HEK293 (cell line): ENCODE data around the gene FXYD1.

Experiments used
- AEBP2 ChIP-seq: fragments of 450-650 bp; formaldehyde crosslinking; IDR thresholded peaks from 2 replicates; pipeline ENCODE4 v1.5.1; 2016; ENCODE audit warnings: missing biosample characterization, missing genetic modification characterization, borderline replicate concordance
- ATF2 ChIP-seq: fragments of 450-650 bp; formaldehyde crosslinking; IDR thresholded peaks from 2 replicates; pipeline ENCODE4 v1.5.1; 2016; ENCODE audit warnings: missing biosample characterization, missing genetic modification characterization, low read depth
- GLI2 ChIP-seq: fragments of 450-650 bp; formaldehyde crosslinking; IDR thresholded peaks from 2 replicates; pipeline ENCODE4; 2017; ENCODE audit warnings: missing biosample characterization, missing genetic modification characterization, low read depth, borderline replicate concordance
- IKZF3 ChIP-seq: fragments of 450-650 bp; IDR thresholded peaks from 2 replicates; pipeline ENCODE4 v1.5.0; 2018; ENCODE audit warnings: missing biosample characterization, mild to moderate bottlenecking, missing genetic modification characterization, moderate library complexity
- OSR2 ChIP-seq: fragments of 450-650 bp; formaldehyde crosslinking; IDR thresholded peaks from 2 replicates; pipeline ENCODE4 v1.5.1; 2016; ENCODE audit warnings: missing biosample characterization, missing genetic modification characterization
- PBX3 ChIP-seq: sonication (generic); formaldehyde crosslinking; IDR thresholded peaks from 2 replicates; pipeline ENCODE4 v1.8.1; 2022; ENCODE audit warnings: mild to moderate bottlenecking, moderate library complexity, missing genetic modification reagents
- SALL2 ChIP-seq: fragments of 450-650 bp; formaldehyde crosslinking; IDR thresholded peaks from 2 replicates; pipeline ENCODE4 v1.5.0; 2017; ENCODE audit warnings: missing biosample characterization, mild to moderate bottlenecking, missing genetic modification characterization, borderline replicate concordance
- TCF7L2 ChIP-seq: IDR thresholded peaks from 2 replicates; pipeline ENCODE4 v1.6.1; 2011; ENCODE audit warnings: low read depth, mild to moderate bottlenecking, inconsistent platforms, low read length, moderate library complexity, borderline replicate concordance
- ZFP3 ChIP-seq: fragments of 450-650 bp; formaldehyde crosslinking; IDR thresholded peaks from 2 replicates; pipeline ENCODE4 v1.5.1; 2016; ENCODE audit warnings: low read depth, missing biosample characterization, missing genetic modification characterization
- ZFP37 ChIP-seq: fragments of 450-650 bp; formaldehyde crosslinking; IDR thresholded peaks from 2 replicates; pipeline ENCODE4 v1.5.1; 2016; ENCODE audit warnings: missing biosample characterization, missing genetic modification characterization
- ZNF133 ChIP-seq: fragments of 450-650 bp; formaldehyde crosslinking; IDR thresholded peaks from 2 replicates; pipeline ENCODE4 v1.5.1; 2016; ENCODE audit warnings: missing biosample characterization, missing genetic modification characterization
- ZNF239 ChIP-seq: fragments of 450-650 bp; formaldehyde crosslinking; IDR thresholded peaks from 2 replicates; pipeline ENCODE4 v1.5.1; 2016; ENCODE audit warnings: missing biosample characterization, missing genetic modification characterization
- ZNF266 ChIP-seq: fragments of 450-650 bp; formaldehyde crosslinking; IDR thresholded peaks from 2 replicates; pipeline ENCODE4 v1.5.1; 2016; ENCODE audit warnings: missing biosample characterization, missing genetic modification characterization, low read depth
- ZNF274 ChIP-seq, 2 experiments: fragments of 200-500 bp in 1 of 2; fragments of 450-650 bp in 1 of 2; sonication (Bioruptor generic) in 1 of 2; formaldehyde crosslinking in 1 of 2; IDR thresholded peaks; 2 replicates each; pipeline versions ENCODE4 v1.5.1 to v1.6.1; 2014 to 2016; ENCODE audit warnings: borderline replicate concordance in 1 of 2, inconsistent platforms in 1 of 2, low read length in 1 of 2, missing biosample characterization in 1 of 2, missing genetic modification characterization in 1 of 2
- ZNF302 ChIP-seq: fragments of 450-650 bp; formaldehyde crosslinking; IDR thresholded peaks from 2 replicates; pipeline ENCODE4 v1.5.1; 2016; ENCODE audit warnings: missing biosample characterization, missing genetic modification characterization, low read depth
- ZNF324 ChIP-seq: fragments of 450-650 bp; formaldehyde crosslinking; IDR thresholded peaks from 2 replicates; pipeline ENCODE4 v1.5.1; 2016; ENCODE audit warnings: missing biosample characterization, missing genetic modification characterization
- ZNF391 ChIP-seq: fragments of 450-650 bp; formaldehyde crosslinking; IDR thresholded peaks from 2 replicates; pipeline ENCODE4 v1.5.1; 2016; ENCODE audit warnings: low read depth, missing biosample characterization, missing genetic modification characterization, borderline replicate concordance
- ZNF433 ChIP-seq: fragments of 450-650 bp; formaldehyde crosslinking; IDR thresholded peaks from 2 replicates; pipeline ENCODE4 v1.5.1; 2016; ENCODE audit warnings: missing biosample characterization, missing genetic modification characterization, low read depth
- ZNF449 ChIP-seq: fragments of 450-650 bp; formaldehyde crosslinking; IDR thresholded peaks from 2 replicates; pipeline ENCODE4 v1.5.1; 2017; ENCODE audit warnings: missing biosample characterization, mild to moderate bottlenecking, missing genetic modification characterization, moderate library complexity
- ZNF473 ChIP-seq: fragments of 450-650 bp; formaldehyde crosslinking; IDR thresholded peaks from 2 replicates; pipeline ENCODE4 v1.5.1; 2017; ENCODE audit warnings: missing biosample characterization, missing genetic modification characterization
- ZNF513 ChIP-seq: fragments of 450-650 bp; IDR thresholded peaks from 2 replicates; pipeline ENCODE4 v1.5.1; 2018; ENCODE audit warnings: missing biosample characterization, missing genetic modification characterization
- ZNF521 ChIP-seq: fragments of 450-650 bp; formaldehyde crosslinking; IDR thresholded peaks from 2 replicates; pipeline ENCODE4 v1.5.1; 2017; ENCODE audit warnings: missing biosample characterization, mild to moderate bottlenecking, missing genetic modification characterization
- ZNF548 ChIP-seq: fragments of 450-650 bp; formaldehyde crosslinking; IDR thresholded peaks from 2 replicates; pipeline ENCODE4 v1.5.1; 2016; ENCODE audit warnings: missing biosample characterization, missing genetic modification characterization
- ZNF560 ChIP-seq: fragments of 450-650 bp; formaldehyde crosslinking; IDR thresholded peaks from 2 replicates; pipeline ENCODE4 v1.5.1; 2017; ENCODE audit warnings: missing biosample characterization, missing genetic modification characterization, borderline replicate concordance
- ZNF624 ChIP-seq: fragments of 450-650 bp; formaldehyde crosslinking; IDR thresholded peaks from 2 replicates; pipeline ENCODE4 v1.5.1; 2017; ENCODE audit warnings: missing biosample characterization, missing genetic modification characterization
- ZNF677 ChIP-seq: fragments of 450-650 bp; IDR thresholded peaks from 2 replicates; pipeline ENCODE4 v1.5.0; 2018; ENCODE audit warnings: missing biosample characterization, mild to moderate bottlenecking, missing genetic modification characterization, moderate library complexity
- ZNF692 ChIP-seq: fragments of 450-650 bp; formaldehyde crosslinking; IDR thresholded peaks from 2 replicates; pipeline ENCODE4 v1.5.1; 2016; ENCODE audit warnings: missing biosample characterization, missing genetic modification characterization
- ZNF830 ChIP-seq: fragments of 450-650 bp; IDR thresholded peaks from 2 replicates; pipeline ENCODE4 v1.5.0; 2018; ENCODE audit warnings: missing biosample characterization, missing genetic modification characterization, low read depth, mild to moderate bottlenecking, moderate library complexity
- ZSCAN16 ChIP-seq: fragments of 450-650 bp; formaldehyde crosslinking; IDR thresholded peaks from 2 replicates; pipeline ENCODE4 v1.5.1; 2016; ENCODE audit warnings: missing biosample characterization, missing genetic modification characterization

FXYD1 gene

GRCh38 chr19:35124098-35125060, 14.2 kb upstream of the FXYD1 start (continued):
- TF ChIP-seq SALL2 (tag by site-specific recombination) (no peak), ZFP37 (tag by site-specific recombination) (no peak), ZNF548 (tag by site-specific recombination) (no peak), ZNF391 (0 out of 2 replicates have a peak, but pooled peaks have one; percentile 55), GLI2 (tag by site-specific recombination) (no peak), ZNF692 (tag by site-specific recombination) (0 out of 2 replicates have a peak, but pooled peaks have one; percentile 33), ZNF239 (tag by site-specific recombination) (no peak), ZNF560 (tag by site-specific recombination) (no peak), ZNF433 (tag by site-specific recombination) (no peak), OSR2 (tag by site-specific recombination) (no peak), PBX3 (no peak), ZNF449 (tag by site-specific recombination) (no peak), ZNF513 (tag by site-specific recombination) (no peak), ZNF521 (tag by site-specific recombination) (no peak), ZSCAN16 (tag by site-specific recombination) (no peak), ZNF266 (tag by site-specific recombination) (no peak), ZNF473 (tag by site-specific recombination) (no peak), AEBP2 (tag by site-specific recombination) (no peak), ZFP3 (tag by site-specific recombination) (no peak), ZNF324 (tag by site-specific recombination) (no peak), ZNF274 (IDR thresholded peaks at IDR 0.05; ENCODE audit: low read length) (no peak), ZNF274 (tag by site-specific recombination; IDR thresholded peaks at IDR 0.05; ENCODE audit: borderline replicate concordance) (no peak), ATF2 (tag by site-specific recombination) (no peak), ZNF830 (no peak), ZNF302 (tag by site-specific recombination) (0 out of 2 replicates have a peak, but pooled peaks have one; percentile 53), ZNF624 (tag by site-specific recombination) (no peak), ZNF677 (tag by site-specific recombination) (no peak), IKZF3 (tag by site-specific recombination) (peak; percentile 43), ZNF133 (tag by site-specific recombination) (peak; percentile 52; the same call in 1 of the 2 replicates), TCF7L2 (no peak)
